GM23338 (cell line): ENCODE measurements around the gene LRRC4B.

Source experiments
- POLR2AphosphoS5 ChIP-seq: IDR thresholded peaks from 2 replicates; pipeline ENCODE4 v1.6.1; 2016; ENCODE audit warnings: antibody characterized with exemption, low read depth
- TF ChIP-seq, protein P1 (sequence below), 2 experiments: fragments of 200-600 bp in 1 of 2; sonication (generic) in 1 of 2; conservative IDR thresholded peaks; 2 replicates each; pipeline versions ENCODE4 v1.5.1 to v1.6.1; 2016 to 2017; ENCODE audit warnings: antibody characterized with exemption in 2 of 2, low read depth in 2 of 2, mild to moderate bottlenecking in 2 of 2, moderate library complexity in 1 of 2

- TF ChIP-seq, protein P1, sequence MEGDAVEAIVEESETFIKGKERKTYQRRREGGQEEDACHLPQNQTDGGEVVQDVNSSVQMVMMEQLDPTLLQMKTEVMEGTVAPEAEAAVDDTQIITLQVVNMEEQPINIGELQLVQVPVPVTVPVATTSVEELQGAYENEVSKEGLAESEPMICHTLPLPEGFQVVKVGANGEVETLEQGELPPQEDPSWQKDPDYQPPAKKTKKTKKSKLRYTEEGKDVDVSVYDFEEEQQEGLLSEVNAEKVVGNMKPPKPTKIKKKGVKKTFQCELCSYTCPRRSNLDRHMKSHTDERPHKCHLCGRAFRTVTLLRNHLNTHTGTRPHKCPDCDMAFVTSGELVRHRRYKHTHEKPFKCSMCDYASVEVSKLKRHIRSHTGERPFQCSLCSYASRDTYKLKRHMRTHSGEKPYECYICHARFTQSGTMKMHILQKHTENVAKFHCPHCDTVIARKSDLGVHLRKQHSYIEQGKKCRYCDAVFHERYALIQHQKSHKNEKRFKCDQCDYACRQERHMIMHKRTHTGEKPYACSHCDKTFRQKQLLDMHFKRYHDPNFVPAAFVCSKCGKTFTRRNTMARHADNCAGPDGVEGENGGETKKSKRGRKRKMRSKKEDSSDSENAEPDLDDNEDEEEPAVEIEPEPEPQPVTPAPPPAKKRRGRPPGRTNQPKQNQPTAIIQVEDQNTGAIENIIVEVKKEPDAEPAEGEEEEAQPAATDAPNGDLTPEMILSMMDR (conservative IDR thresholded peaks at IDR 0.05; ENCODE audit: low read depth in 2 of 2), result no peak
- TF ChIP-seq POLR2AphosphoS5, result no peak
These were observed 55.1 kb downstream of the LRRC4B start for GRCh38 chr19:50512999-50513745.
